Measurements from ENCODE around the gene NDUFB8. TPM values are rescaled to one million over a fixed set of nuclear protein-coding genes. Genes with fewer than 3 reads are reported as not detected.

The NDUFB8 gene
- total RNA-seq, 4 donors from 2014 or later = 70.3 to 265 (median 137) TPM

GRCh38 chr10:100508266-100508665 lies 21.4 kb downstream of the NDUFB8 start:
- no peaks in the 10 kb centered on the region for H3K9me3 ChIP-seq
- no peaks in the 10 kb centered on the region for H3K4me1 ChIP-seq
- no peak overlapping the region for H3K27ac ChIP-seq
- no peak for TF ChIP-seq POLR2A (IDR thresholded peaks at IDR 0.05)
- TF ChIP-seq POLR2AphosphoS5 (IDR thresholded peaks at IDR 0.05) = no peak
- no peak for TF ChIP-seq CTCF (IDR thresholded peaks at IDR 0.05)
- TF ChIP-seq EP300 (IDR thresholded peaks at IDR 0.05; ENCODE audit: low read depth) = no peak
- intact Hi-C loops (cut with DNase I; ENCODE audit: low total_unique reads) = no loop called here
- no peaks in the 10 kb centered on the region for H3K27me3 ChIP-seq
- H3K36me3 ChIP-seq = peaks cover 0 to 4% (median 0%) of the 10 kb centered on the region in 4 donors
- no peak overlapping the region for H3K4me3 ChIP-seq
- WGBS, 2 donors (ENCODE audit: low coverage in 1 of 2) = 40 to 68% methylated on average over 1 of the region's 1 CpG
- DNase-seq = no peak
- in situ Hi-C loops (cut with MboI; ENCODE audit: low pct_ligation_motif_present in 1 of 4, low pct_unique_long_range_greater_than_20kb in 1 of 4, low sequenced_read_pairs in 3 of 4) = loop anchor here in 2 of 4 donors (25.0 kb wide), 1 partner anchor 171 kb away; the partner anchor contains the start of genes PKD2L1 (in 2 of the 2) and SCD (in 2 of the 2)

- Histone ChIP-seq H3K4me1 (no peaks in the 10 kb centered on the region), H3K9me3 (no peaks in the 10 kb centered on the region), H3K27ac (no peak overlapping the region), H3K36me3 (no peaks in the 10 kb centered on the region), H3K4me3 (no peak overlapping the region), H3K27me3 (no peaks in the 10 kb centered on the region)
- 92% methylated on average over 5 of the region's 5 CpGs; no CpG with 5 or more reads in 1 of the 2 donors for WGBS, 2 donors (ENCODE audit: low coverage in 1 of 2)
- no peak for DNase-seq
- intact Hi-C loops (cut with DNase I; ENCODE audit: low total_unique reads) = no loop called here
- no peak for TF ChIP-seq EP300 (IDR thresholded peaks at IDR 0.05; ENCODE audit: low read depth)
- no peak for TF ChIP-seq POLR2AphosphoS5 (IDR thresholded peaks at IDR 0.05)
- TF ChIP-seq CTCF (IDR thresholded peaks at IDR 0.05) = no peak
- TF ChIP-seq POLR2A (IDR thresholded peaks at IDR 0.05) = no peak
- in situ Hi-C loops (cut with MboI; ENCODE audit: low pct_ligation_motif_present in 1 of 4, low pct_unique_long_range_greater_than_20kb in 1 of 4, low sequenced_read_pairs in 3 of 4) = loop anchor here in 2 of 4 donors (25.0 kb wide), 1 partner anchor 170 kb away; the partner anchor contains the start of genes PKD2L1 (in 2 of the 2) and SCD (in 2 of the 2)
These were observed 22.3 kb downstream of the NDUFB8 start for GRCh38 chr10:100507357-100507732.

GRCh38 chr10:100506596-100507356 lies 22.9 kb downstream of the NDUFB8 start:
- H3K27me3 ChIP-seq = no peaks in the 10 kb centered on the region
- TF ChIP-seq EP300 (IDR thresholded peaks at IDR 0.05; ENCODE audit: low read depth) (no peak), CTCF (IDR thresholded peaks at IDR 0.05) (no peak), POLR2AphosphoS5 (IDR thresholded peaks at IDR 0.05) (no peak), POLR2A (IDR thresholded peaks at IDR 0.05) (no peak)
- no peak overlapping the region for H3K4me3 ChIP-seq
- intact Hi-C loops (cut with DNase I; ENCODE audit: low total_unique reads) = no loop called here
- in situ Hi-C loops (cut with MboI; ENCODE audit: low pct_ligation_motif_present in 1 of 4, low pct_unique_long_range_greater_than_20kb in 1 of 4, low sequenced_read_pairs in 3 of 4) = loop anchor here in 2 of 4 donors (25.0 kb wide), 1 partner anchor 169 kb away; the partner anchor contains the start of genes PKD2L1 (in 2 of the 2) and SCD (in 2 of the 2)
- no peak for DNase-seq
- H3K4me1 ChIP-seq = no peaks in the 10 kb centered on the region
- no peak overlapping the region for H3K27ac ChIP-seq
- H3K36me3 ChIP-seq = no peaks in the 10 kb centered on the region
- no peaks in the 10 kb centered on the region for H3K9me3 ChIP-seq
- WGBS, 2 donors (ENCODE audit: low coverage in 1 of 2) = 97% methylated on average over 5 of the region's 5 CpGs; no CpG with 5 or more reads in 1 of the 2 donors

- Histone ChIP-seq H3K36me3 (peaks cover 0 to 8% (median 0%) of the 10 kb centered on the region in 4 donors), H3K27me3 (no peaks in the 10 kb centered on the region), H3K4me3 (no peak overlapping the region), H3K4me1 (no peaks in the 10 kb centered on the region), H3K27ac (no peak overlapping the region), H3K9me3 (no peaks in the 10 kb centered on the region)
- intact Hi-C loops (cut with DNase I; ENCODE audit: low total_unique reads) (no loop called here), in situ Hi-C loops (cut with MboI; ENCODE audit: low pct_ligation_motif_present in 1 of 4, low pct_unique_long_range_greater_than_20kb in 1 of 4, low sequenced_read_pairs in 3 of 4) (loop anchor here in 2 of 4 donors (25.0 kb wide), 1 partner anchor 168 kb away; the partner anchor contains the start of genes PKD2L1 (in 2 of the 2) and SCD (in 2 of the 2))
- DNase-seq = no peak
- WGBS, 2 donors (ENCODE audit: low coverage in 1 of 2) = 98 to 100% methylated on average over 1 to 2 of the region's 2 CpGs
- TF ChIP-seq POLR2A (IDR thresholded peaks at IDR 0.05) (no peak), EP300 (IDR thresholded peaks at IDR 0.05; ENCODE audit: low read depth) (no peak), POLR2AphosphoS5 (IDR thresholded peaks at IDR 0.05) (no peak), CTCF (IDR thresholded peaks at IDR 0.05) (no peak)
These were observed 24.5 kb downstream of the NDUFB8 start for GRCh38 chr10:100505164-100505563.

Measured in transverse colon (tissue), 4 donors.